ENCODE measurements around the gene FUT8.

FUT8 gene

DNA sequence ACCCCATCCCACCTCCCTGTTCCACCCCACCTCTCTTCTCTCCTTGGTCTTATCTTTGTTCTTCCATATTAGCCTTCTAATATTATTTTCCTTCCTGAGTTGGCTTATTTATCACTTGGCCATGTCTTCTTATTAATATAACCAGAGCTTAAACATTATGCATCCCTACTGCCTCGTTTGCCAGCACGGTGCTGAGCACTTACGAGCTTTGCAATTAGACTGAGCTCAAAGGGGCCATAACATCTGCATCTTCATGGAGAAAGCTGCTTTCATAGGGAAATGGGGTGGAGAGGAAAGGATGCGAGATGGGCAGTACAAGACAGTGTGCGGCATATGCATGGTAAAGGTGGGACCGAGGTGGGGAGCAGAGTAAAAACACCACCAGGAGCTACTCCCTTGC is 342.8 kb downstream of the FUT8 start:
- TF ChIP-seq CTCF (IDR thresholded peaks at IDR 0.05; ENCODE audit: low read length, missing control alignments): no peak
- DNase-seq (ENCODE audit: low read depth): no peak

DNA sequence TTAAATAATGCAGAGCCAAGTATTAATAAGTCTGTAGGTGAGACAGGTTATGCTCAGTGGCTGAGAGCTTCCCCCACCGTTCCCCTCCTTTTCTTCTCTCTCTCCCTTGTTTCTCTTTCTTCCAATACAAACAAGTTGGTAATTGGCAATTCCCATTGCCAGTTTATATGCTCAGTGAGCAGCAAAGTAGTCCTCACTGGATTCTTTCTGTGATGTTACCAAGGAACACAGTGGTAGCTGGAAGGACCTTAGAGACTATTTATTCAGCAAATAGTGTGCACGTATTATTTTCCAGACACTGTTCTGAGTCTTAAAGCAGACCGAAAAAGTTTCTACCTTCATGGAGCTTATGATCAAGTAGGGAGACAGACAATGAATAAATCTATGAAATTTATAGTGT is 344.4 kb downstream of the FUT8 start:
- DNase-seq (ENCODE audit: low read depth): no peak
- no peak for TF ChIP-seq CTCF (IDR thresholded peaks at IDR 0.05; ENCODE audit: low read length, missing control alignments)

More for the DNA sequence above, 342.8 kb downstream of the FUT8 start:
- no peak overlapping the region for H3K4me3 ChIP-seq (replicated peaks; ENCODE audit: low read depth, low read length)

GRCh38 chr14:65769151-65769550 is 356.6 kb downstream of the FUT8 start:
- no peak for TF ChIP-seq CTCF (IDR thresholded peaks at IDR 0.05; ENCODE audit: low read length, missing control alignments)
- no peak overlapping the region for H3K4me3 ChIP-seq (replicated peaks; ENCODE audit: low read depth, low read length)
- no peak for DNase-seq (ENCODE audit: low read depth)

More for the DNA sequence above, 344.4 kb downstream of the FUT8 start:
- no peak overlapping the region for H3K4me3 ChIP-seq (replicated peaks; ENCODE audit: low read depth, low read length)

GRCh38 chr14:65770681-65771080 is 358.2 kb downstream of the FUT8 start:
- TF ChIP-seq CTCF (IDR thresholded peaks at IDR 0.05; ENCODE audit: low read length, missing control alignments): no peak
- H3K4me3 ChIP-seq (replicated peaks; ENCODE audit: low read depth, low read length): no peak overlapping the region
- no peak for DNase-seq (ENCODE audit: low read depth)

GRCh38 chr14:65771271-65771670 is 358.7 kb downstream of the FUT8 start:
- no peak for TF ChIP-seq CTCF (IDR thresholded peaks at IDR 0.05; ENCODE audit: low read length, missing control alignments)
- no peak for DNase-seq (ENCODE audit: low read depth)
- no peak overlapping the region for H3K4me3 ChIP-seq (replicated peaks; ENCODE audit: low read depth, low read length)

DNA sequence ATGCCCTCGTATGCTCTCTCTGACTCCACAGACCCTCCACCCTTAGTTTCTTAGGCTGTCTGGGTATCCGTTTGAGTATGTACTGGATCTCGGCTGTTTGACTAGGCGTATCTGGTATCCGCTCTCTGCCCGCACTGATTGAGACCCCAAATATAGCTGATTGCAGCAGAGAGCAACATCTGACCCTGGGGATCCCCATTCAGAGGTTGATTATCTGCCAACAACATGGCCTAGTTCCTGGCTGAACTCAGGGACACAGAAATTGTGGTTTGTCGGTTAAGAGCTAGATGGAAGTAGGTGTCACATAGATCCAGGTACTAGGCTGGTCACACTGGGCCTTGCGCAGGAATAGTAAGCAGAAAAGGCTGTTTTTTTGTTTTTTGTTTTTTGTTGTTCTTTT is 359.9 kb downstream of the FUT8 start:
- DNase-seq (ENCODE audit: low read depth): no peak
- TF ChIP-seq CTCF (IDR thresholded peaks at IDR 0.05; ENCODE audit: low read length, missing control alignments): no peak
- no peak overlapping the region for H3K4me3 ChIP-seq (replicated peaks; ENCODE audit: low read depth, low read length)

GRCh38 chr14:65772921-65773574 is 360.5 kb downstream of the FUT8 start:
- TF ChIP-seq CTCF (IDR thresholded peaks at IDR 0.05; ENCODE audit: low read length, missing control alignments): no peak
- no peak overlapping the region for H3K4me3 ChIP-seq (replicated peaks; ENCODE audit: low read depth, low read length)
- no peak for DNase-seq (ENCODE audit: low read depth)
